Measurements from ENCODE around the gene KCTD15.

- TF ChIP-seq CTCF (IDR thresholded peaks at IDR 0.05; ENCODE audit: insufficient read depth, low read length, poor library complexity, severe bottlenecking) (no peak), EZH2phosphoT487 (conservative IDR thresholded peaks at IDR 0.05; ENCODE audit: low read length) (no peak)
These were observed 22.8 kb downstream of the KCTD15 start for GRCh38 chr19:33819506-33819879.
